Gastroesophageal sphincter (tissue), 3 donors: ENCODE data around the gene TNC.

ENCODE experiments used
- CTCF ChIP-seq, 4 experiments: fragments of 200-600 bp in 2 of 4; fragments of 450-650 bp in 2 of 4; sonication (generic) in 1 of 4; IDR thresholded peaks; one replicate each; pipeline ENCODE4 v1.5.1; 2017 to 2019; ENCODE audit warnings: antibody characterized with exemption in 4 of 4, mild to moderate bottlenecking in 2 of 4, moderate library complexity in 2 of 4
- POLR2A ChIP-seq, 2 donors: fragments of 450-650 bp; IDR thresholded peaks; one replicate each; pipeline ENCODE4 v1.6.1; 2017; ENCODE audit warnings: antibody characterized with exemption in 2 of 2, mild to moderate bottlenecking in 2 of 2, moderate library complexity in 1 of 2
- POLR2AphosphoS5 ChIP-seq: sonication (generic); formaldehyde crosslinking; IDR thresholded peaks from one replicate; pipeline ENCODE4 v1.6.1; 2017; ENCODE audit warnings: antibody characterized with exemption

- TF ChIP-seq POLR2A (IDR thresholded peaks at IDR 0.05) (no peak), CTCF (IDR thresholded peaks at IDR 0.05) (no peak), POLR2AphosphoS5 (no peak)
These were observed 128.9 kb downstream of the TNC start for GRCh38 chr9:114988962-114989599.
